ENCODE data around the gene PRKAR2A.

DNA sequence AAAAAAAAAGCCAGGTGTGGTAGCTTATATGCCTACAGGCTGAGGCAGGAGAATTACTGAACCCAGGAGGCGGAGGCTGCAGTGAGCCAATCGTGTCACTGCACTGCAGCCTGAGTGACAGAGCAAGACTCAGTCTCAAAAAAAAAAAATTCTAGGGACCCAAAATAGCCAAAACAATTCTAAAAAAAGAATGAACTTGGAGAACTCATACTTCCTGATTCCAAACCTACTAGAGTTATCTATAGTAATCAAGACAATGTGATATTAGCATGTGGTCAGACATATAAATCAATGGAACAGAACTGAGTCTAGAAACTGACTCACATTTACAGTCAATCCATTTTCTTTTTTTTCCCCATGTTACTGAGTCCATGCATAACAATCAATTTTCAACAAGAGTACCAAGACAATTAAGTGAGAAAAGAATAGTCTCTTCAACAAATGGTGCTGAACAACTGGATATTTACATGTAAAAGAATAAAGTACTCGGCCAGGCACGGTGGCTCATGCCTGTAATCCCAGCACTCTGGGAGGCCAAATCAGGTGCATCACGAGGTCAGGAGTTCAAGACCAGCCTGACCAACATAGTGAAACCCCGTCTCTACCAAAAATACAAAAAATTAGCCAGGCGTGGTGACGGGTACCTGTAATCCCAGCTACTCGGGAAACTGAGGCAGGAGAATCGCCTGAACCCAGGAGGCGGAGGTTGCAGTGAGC lies 11.9 kb downstream of the PRKAR2A start:
- TF ChIP-seq REST (IDR thresholded peaks at IDR 0.05; ENCODE audit: low read depth, low read length) (no peak), RAD21 (IDR thresholded peaks at IDR 0.05; ENCODE audit: low read length) (no peak), TCF12 (IDR thresholded peaks at IDR 0.05) (no peak), EP300 (IDR thresholded peaks at IDR 0.05; ENCODE audit: borderline replicate concordance in 1 of 2, low read depth in 1 of 2, low read length in 1 of 2) (no peak), GABPA (IDR thresholded peaks at IDR 0.05; ENCODE audit: low read depth) (no peak), NRF1 (IDR thresholded peaks at IDR 0.05; ENCODE audit: low read depth, low read length) (no peak), RCOR1 (IDR thresholded peaks at IDR 0.05; ENCODE audit: low read length) (no peak), FOXJ3 (CRISPR knock-in tag; IDR thresholded peaks at IDR 0.05) (no peak)
- TF ChIP-seq, protein P1, sequence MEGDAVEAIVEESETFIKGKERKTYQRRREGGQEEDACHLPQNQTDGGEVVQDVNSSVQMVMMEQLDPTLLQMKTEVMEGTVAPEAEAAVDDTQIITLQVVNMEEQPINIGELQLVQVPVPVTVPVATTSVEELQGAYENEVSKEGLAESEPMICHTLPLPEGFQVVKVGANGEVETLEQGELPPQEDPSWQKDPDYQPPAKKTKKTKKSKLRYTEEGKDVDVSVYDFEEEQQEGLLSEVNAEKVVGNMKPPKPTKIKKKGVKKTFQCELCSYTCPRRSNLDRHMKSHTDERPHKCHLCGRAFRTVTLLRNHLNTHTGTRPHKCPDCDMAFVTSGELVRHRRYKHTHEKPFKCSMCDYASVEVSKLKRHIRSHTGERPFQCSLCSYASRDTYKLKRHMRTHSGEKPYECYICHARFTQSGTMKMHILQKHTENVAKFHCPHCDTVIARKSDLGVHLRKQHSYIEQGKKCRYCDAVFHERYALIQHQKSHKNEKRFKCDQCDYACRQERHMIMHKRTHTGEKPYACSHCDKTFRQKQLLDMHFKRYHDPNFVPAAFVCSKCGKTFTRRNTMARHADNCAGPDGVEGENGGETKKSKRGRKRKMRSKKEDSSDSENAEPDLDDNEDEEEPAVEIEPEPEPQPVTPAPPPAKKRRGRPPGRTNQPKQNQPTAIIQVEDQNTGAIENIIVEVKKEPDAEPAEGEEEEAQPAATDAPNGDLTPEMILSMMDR (IDR thresholded peaks at IDR 0.05), result no peak
